ENCODE results near the gene INTS7.

DNA sequence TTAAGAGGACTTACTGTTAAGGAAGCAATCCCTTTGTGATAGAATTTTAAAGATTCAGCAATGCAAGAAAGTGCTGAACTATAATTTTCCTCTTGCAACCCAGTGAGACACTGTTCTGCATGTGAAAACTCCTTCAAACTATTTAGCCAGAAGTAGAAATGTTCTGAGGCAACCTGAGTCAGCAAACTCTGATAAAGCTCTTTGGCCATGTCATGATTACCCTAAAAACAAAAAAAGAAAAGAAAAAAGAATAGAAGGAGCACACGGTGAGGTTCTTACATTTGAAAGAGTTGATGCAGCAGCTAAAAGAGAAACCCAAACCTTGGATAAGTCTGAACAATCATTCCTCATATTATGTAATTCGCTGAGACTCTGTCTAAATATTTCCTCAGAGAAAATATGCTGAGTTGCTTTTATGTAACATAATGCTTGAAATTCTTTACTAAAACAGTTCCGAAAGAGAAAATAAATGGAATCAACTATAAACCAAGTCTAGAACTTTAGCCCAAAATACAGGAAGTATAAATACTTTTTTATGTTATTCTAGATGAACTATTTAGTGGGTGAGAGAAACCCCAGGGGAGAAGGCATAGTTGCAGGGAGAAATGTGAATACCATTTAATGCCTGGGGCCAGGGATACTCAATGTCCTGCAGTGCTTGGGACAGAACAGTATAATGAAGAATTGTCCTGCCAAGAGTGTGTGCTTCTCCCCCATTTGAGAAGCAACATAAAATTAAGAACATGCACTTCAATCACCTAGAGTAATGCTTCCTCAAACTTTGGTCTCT lies 60.0 kb downstream of the INTS7 start:
- TF ChIP-seq, protein P1, sequence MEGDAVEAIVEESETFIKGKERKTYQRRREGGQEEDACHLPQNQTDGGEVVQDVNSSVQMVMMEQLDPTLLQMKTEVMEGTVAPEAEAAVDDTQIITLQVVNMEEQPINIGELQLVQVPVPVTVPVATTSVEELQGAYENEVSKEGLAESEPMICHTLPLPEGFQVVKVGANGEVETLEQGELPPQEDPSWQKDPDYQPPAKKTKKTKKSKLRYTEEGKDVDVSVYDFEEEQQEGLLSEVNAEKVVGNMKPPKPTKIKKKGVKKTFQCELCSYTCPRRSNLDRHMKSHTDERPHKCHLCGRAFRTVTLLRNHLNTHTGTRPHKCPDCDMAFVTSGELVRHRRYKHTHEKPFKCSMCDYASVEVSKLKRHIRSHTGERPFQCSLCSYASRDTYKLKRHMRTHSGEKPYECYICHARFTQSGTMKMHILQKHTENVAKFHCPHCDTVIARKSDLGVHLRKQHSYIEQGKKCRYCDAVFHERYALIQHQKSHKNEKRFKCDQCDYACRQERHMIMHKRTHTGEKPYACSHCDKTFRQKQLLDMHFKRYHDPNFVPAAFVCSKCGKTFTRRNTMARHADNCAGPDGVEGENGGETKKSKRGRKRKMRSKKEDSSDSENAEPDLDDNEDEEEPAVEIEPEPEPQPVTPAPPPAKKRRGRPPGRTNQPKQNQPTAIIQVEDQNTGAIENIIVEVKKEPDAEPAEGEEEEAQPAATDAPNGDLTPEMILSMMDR (IDR thresholded peaks at IDR 0.05) = no peak
- no peak for TF ChIP-seq POLR2A (IDR thresholded peaks at IDR 0.05)
